ENCODE data around the gene GRK7. TPM values are rescaled to one million over a fixed set of nuclear protein-coding genes. Genes with fewer than 3 reads are reported as not detected.

Gene GRK7
- polyA plus RNA-seq, 1 of the 3 experiments (the other 2 are of a cell fraction) = not detected

DNA sequence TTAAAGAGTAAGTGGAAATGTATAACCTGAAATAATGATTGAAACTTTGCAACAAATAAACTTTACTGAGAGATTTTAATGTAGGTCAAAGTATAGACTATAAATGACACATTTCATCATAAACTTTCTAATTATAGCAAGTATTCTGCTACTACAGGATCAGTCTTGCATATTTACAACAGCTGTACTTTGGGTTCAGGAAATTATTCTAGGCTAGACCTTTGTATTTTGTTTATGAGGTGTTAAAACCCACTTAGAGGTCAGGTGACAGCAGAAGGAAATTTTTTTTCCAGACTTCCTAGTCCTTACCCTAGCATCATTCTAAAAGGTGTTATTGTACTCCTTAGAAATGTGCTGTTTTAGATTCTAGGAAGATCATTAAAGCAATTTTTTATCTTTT lies 22.9 kb upstream of the GRK7 start:
- Histone ChIP-seq H3K9me2 (no peaks in the 10 kb centered on the region), H3F3A (replicated peaks; ENCODE audit: insufficient read depth) (no peaks in the 10 kb centered on the region), H2AFZ (ENCODE audit: low read depth) (no peak overlapping the region), H3K27ac (ENCODE audit: low read depth in 2 of 2, low read length in 1 of 2) (no peak overlapping the region), H3K9me3 (no peaks in the 10 kb centered on the region), H3K27me3 (ENCODE audit: insufficient read depth) (no peaks in the 10 kb centered on the region), H3K36me3 (replicated peaks in 1 of 2; ENCODE audit: control insufficient read depth in 1 of 2, insufficient read depth in 2 of 2, low read length in 1 of 2) (peaks cover 30 to 37% of the 10 kb centered on the region in 2 experiments), H4K20me1 (ENCODE audit: insufficient read depth) (peaks cover 32% of the 10 kb centered on the region), H3K4me3 (ENCODE audit: low read depth in 2 of 2, low read length in 1 of 2) (peak overlapping the region in 1 of 2 experiments; percentile 97; a peak in 2 of 4 replicates), H3K4me2 (peak overlapping the region; percentile 73), H3K4me1 (ENCODE audit: control insufficient read depth in 1 of 2, insufficient read depth in 2 of 2, low read depth in 1 of 2, low read length in 1 of 2) (peaks cover 13 to 15% of the 10 kb centered on the region in 2 experiments; a peak in 3 of 4 replicates), H3K9ac (peak overlapping the region; percentile 98; the same call in 1 of the 2 replicates), H3K79me2 (ENCODE audit: insufficient read depth) (peaks cover 72% of the 10 kb centered on the region)
- no peak for DNase-seq
- POLR2A ChIA-PET = interaction anchor here (0.9 kb wide), 1 partner anchor 135 kb away, joined by 5 read pairs; no protein-coding TSS in a partner anchor
- TF ChIP-seq YY1 (IDR thresholded peaks at IDR 0.05; ENCODE audit: low read depth) (no peak), SIN3A (IDR thresholded peaks at IDR 0.05; ENCODE audit: borderline replicate concordance, low read depth, low read length) (no peak), FOSL2 (IDR thresholded peaks at IDR 0.05; ENCODE audit: borderline replicate concordance, low read depth) (no peak), EP300 (IDR thresholded peaks at IDR 0.05; ENCODE audit: borderline replicate concordance in 1 of 2, low read depth in 1 of 2, low read length in 1 of 2) (no peak), CTCF (IDR thresholded peaks at IDR 0.05) (no peak), RXRA (IDR thresholded peaks at IDR 0.05; ENCODE audit: borderline replicate concordance, low read depth) (no peak), RAD21 (IDR thresholded peaks at IDR 0.05; ENCODE audit: low read length) (no peak), TEAD4 (IDR thresholded peaks at IDR 0.05; ENCODE audit: borderline replicate concordance, insufficient read depth) (no peak), EZH2phosphoT487 (IDR thresholded peaks at IDR 0.05; ENCODE audit: borderline replicate concordance, low read depth) (no peak), TCF12 (IDR thresholded peaks at IDR 0.05) (no peak), TAF1 (IDR thresholded peaks at IDR 0.05; ENCODE audit: borderline replicate concordance, low read depth, low read length) (no peak), NFIC (IDR thresholded peaks at IDR 0.05; ENCODE audit: borderline replicate concordance) (no peak), GABPA (IDR thresholded peaks at IDR 0.05; ENCODE audit: low read depth) (no peak), GATA2 (CRISPR knock-in tag; IDR thresholded peaks at IDR 0.05) (no peak)
- TF ChIP-seq, protein P1, sequence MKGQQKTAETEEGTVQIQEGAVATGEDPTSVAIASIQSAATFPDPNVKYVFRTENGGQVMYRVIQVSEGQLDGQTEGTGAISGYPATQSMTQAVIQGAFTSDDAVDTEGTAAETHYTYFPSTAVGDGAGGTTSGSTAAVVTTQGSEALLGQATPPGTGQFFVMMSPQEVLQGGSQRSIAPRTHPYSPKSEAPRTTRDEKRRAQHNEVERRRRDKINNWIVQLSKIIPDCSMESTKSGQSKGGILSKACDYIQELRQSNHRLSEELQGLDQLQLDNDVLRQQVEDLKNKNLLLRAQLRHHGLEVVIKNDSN (IDR thresholded peaks at IDR 0.05; ENCODE audit: borderline replicate concordance, low read depth) = no peak
- TF ChIP-seq, protein P2, sequence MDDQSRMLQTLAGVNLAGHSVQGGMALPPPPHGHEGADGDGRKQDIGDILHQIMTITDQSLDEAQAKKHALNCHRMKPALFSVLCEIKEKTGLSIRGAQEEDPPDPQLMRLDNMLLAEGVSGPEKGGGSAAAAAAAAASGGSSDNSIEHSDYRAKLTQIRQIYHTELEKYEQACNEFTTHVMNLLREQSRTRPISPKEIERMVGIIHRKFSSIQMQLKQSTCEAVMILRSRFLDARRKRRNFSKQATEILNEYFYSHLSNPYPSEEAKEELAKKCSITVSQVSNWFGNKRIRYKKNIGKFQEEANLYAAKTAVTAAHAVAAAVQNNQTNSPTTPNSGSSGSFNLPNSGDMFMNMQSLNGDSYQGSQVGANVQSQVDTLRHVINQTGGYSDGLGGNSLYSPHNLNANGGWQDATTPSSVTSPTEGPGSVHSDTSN (IDR thresholded peaks at IDR 0.05) = no peak
- TF ChIP-seq, protein P3, sequence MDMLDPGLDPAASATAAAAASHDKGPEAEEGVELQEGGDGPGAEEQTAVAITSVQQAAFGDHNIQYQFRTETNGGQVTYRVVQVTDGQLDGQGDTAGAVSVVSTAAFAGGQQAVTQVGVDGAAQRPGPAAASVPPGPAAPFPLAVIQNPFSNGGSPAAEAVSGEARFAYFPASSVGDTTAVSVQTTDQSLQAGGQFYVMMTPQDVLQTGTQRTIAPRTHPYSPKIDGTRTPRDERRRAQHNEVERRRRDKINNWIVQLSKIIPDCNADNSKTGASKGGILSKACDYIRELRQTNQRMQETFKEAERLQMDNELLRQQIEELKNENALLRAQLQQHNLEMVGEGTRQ (IDR thresholded peaks at IDR 0.05; ENCODE audit: borderline replicate concordance, low read depth, low read length) = no peak
- TF ChIP-seq, protein P4, sequence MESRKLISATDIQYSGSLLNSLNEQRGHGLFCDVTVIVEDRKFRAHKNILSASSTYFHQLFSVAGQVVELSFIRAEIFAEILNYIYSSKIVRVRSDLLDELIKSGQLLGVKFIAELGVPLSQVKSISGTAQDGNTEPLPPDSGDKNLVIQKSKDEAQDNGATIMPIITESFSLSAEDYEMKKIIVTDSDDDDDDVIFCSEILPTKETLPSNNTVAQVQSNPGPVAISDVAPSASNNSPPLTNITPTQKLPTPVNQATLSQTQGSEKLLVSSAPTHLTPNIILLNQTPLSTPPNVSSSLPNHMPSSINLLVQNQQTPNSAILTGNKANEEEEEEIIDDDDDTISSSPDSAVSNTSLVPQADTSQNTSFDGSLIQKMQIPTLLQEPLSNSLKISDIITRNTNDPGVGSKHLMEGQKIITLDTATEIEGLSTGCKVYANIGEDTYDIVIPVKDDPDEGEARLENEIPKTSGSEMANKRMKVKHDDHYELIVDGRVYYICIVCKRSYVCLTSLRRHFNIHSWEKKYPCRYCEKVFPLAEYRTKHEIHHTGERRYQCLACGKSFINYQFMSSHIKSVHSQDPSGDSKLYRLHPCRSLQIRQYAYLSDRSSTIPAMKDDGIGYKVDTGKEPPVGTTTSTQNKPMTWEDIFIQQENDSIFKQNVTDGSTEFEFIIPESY (IDR thresholded peaks at IDR 0.05; ENCODE audit: borderline replicate concordance, low read depth) = no peak
- TF ChIP-seq, protein P5, sequence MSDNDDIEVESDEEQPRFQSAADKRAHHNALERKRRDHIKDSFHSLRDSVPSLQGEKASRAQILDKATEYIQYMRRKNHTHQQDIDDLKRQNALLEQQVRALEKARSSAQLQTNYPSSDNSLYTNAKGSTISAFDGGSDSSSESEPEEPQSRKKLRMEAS (IDR thresholded peaks at IDR 0.05; ENCODE audit: low read depth) = no peak
- TF ChIP-seq, protein P6, sequence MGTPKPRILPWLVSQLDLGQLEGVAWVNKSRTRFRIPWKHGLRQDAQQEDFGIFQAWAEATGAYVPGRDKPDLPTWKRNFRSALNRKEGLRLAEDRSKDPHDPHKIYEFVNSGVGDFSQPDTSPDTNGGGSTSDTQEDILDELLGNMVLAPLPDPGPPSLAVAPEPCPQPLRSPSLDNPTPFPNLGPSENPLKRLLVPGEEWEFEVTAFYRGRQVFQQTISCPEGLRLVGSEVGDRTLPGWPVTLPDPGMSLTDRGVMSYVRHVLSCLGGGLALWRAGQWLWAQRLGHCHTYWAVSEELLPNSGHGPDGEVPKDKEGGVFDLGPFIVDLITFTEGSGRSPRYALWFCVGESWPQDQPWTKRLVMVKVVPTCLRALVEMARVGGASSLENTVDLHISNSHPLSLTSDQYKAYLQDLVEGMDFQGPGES (IDR thresholded peaks at IDR 0.05; ENCODE audit: low read depth, low read length) = no peak
- CTCF ChIA-PET = interaction anchor here (1.8 to 5.7 kb wide), 2 partner anchors 135 to 172 kb away, joined by 6 to 45 read pairs; no protein-coding TSS in a partner anchor
